Brain microvascular endothelial cell (primary cell): Measurements from ENCODE around the gene MPG.

Source experiments
- DNase-seq: peaks from one replicate; pipeline ENCODE4 v3.0.0-alpha.2; 2020
- H3K27ac ChIP-seq: fragments of 250-450 bp; sonication (Bioruptor Pico); 2 replicates; pipeline ENCODE4 v1.5.1; 2020; ENCODE audit warnings: mild to moderate bottlenecking, moderate library complexity
- H3K27me3 ChIP-seq: fragments of 250-450 bp; sonication (Bioruptor Pico); replicated peaks from 2 replicates; pipeline ENCODE4 v1.5.1; 2020; ENCODE audit warnings: mild to moderate bottlenecking
- H3K36me3 ChIP-seq: fragments of 250-450 bp; sonication (Bioruptor Pico); replicated peaks from 2 replicates; pipeline ENCODE4 v1.5.1; 2020; ENCODE audit warnings: mild to moderate bottlenecking
- H3K4me3 ChIP-seq: 2 replicates; pipeline ENCODE4 v1.5.1; 2011; ENCODE audit warnings: low read depth, mild to moderate bottlenecking, control low read depth, low read length, moderate library complexity
- CTCF ChIP-seq: IDR thresholded peaks from 2 replicates; pipeline ENCODE4 v1.5.1; 2011; ENCODE audit warnings: low read depth, mild to moderate bottlenecking, moderate library complexity, low read length, control low read depth, inconsistent platforms; ENCODE audit errors: missing control alignments
- in situ Hi-C: cut with HindIII; loops from 2 replicates; pipeline ENCODE4 v1.10.0; 2017; ENCODE audit warnings: low sequenced_read_pairs, low pct_ligation_motif_present

The MPG gene

DNA sequence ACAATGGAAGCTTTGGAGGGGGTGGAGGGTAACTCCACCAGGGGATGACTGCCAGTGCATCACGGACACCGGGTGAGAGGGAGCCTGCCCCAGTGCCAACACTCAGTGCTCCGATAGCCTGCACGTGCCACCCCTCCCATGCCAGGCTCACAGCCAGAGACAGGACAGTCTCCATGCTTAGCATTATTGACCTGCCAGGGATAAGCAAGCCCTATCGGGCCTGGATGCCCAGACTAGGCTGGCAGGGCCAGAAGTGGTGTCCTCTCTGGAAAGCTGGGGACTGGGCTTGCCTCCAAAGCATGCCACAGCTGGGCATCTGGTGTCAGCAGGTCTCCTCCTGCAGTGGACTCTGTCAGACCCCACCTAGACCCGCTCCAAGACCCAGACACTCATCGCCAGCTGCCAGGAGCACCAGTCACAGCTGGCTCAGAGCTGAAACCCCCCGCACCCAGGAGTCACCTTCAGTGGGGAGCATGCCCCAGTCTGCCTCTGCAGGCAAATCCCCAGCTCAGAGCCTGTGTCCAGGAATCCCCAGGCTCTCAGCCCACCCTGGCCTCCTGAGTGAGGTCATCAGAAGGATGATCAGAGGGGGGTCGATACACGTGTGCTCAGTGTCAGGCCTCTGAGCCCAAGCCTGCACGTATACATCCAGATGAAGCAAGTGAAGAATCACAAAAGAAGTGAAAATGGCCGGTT lies 3.8 kb upstream of the MPG start:
- in situ Hi-C loops, result no loop called here
- Histone ChIP-seq H3K27me3 (no peaks in the 10 kb centered on the region), H3K27ac (no peak overlapping the region), H3K36me3 (no peaks in the 10 kb centered on the region), H3K4me3 (no peak overlapping the region)
- no peak for DNase-seq
- TF ChIP-seq CTCF, result no peak

DNA sequence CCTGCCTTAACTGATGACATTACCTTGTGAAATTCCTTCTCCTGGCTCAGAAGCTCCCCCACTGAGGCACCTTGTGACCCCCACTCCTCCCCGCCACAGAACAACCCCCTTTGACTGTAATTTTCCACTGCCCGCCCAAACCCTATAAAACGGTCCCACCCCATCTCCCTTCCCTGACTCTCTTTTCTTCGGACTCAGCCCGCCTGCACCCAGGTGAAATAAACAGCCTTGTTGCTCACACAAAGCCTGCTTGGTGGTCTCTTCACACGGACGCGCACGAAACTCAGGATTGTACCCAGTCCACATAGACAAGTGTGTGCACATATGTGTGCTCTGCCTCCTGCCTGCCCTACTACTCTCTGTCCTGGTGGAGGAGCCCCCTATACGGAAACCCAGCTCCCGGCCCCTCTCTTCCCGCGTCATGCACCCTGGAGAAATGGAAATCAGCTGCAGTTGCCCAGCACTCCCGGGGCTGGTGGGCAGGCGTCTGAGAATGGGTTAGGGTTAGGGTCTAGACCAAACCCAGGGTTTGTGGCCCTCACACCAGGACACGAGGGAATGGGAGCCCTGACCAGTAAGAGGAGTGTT lies 3.2 kb upstream of the MPG start:
- Histone ChIP-seq H3K27me3 (no peaks in the 10 kb centered on the region), H3K27ac (no peak overlapping the region), H3K4me3 (no peak overlapping the region), H3K36me3 (peaks cover 5% of the 10 kb centered on the region)
- peak; percentile 10 for TF ChIP-seq CTCF
- in situ Hi-C loops, result no loop called here
- no peak for DNase-seq

- no peaks in the 10 kb centered on the region for H3K27me3 ChIP-seq
- peak; percentile 70 for TF ChIP-seq CTCF
- peak; percentile 66 for DNase-seq
- H3K27ac ChIP-seq, result peak overlapping the region; percentile 84
- peaks cover 14% of the 10 kb centered on the region for H3K36me3 ChIP-seq
- H3K4me3 ChIP-seq, result no peak overlapping the region
- in situ Hi-C loops, result no loop called here
Measured at GRCh38 chr16:75580-76501, 2.2 kb upstream of the MPG start.

- peak overlapping the region; percentile 84 for H3K27ac ChIP-seq
- peak; percentile 83 for DNase-seq
Measured at GRCh38 chr16:76535-77272, 1.3 kb upstream of the MPG start.

More at GRCh38 chr16:76535-77272, 1.3 kb upstream of the MPG start:
- TF ChIP-seq CTCF, result no peak
- H3K27me3 ChIP-seq, result no peaks in the 10 kb centered on the region
- H3K4me3 ChIP-seq, result peak overlapping the region; percentile 53
- peaks cover 15% of the 10 kb centered on the region for H3K36me3 ChIP-seq
- in situ Hi-C loops, result no loop called here
